Activated CD4-positive, alpha-beta memory T cell treated with anti-CD3 and anti-CD28 coated beads for 36 hours (primary cell): Measurements from ENCODE around the gene CCDC146. TPM values are rescaled to one million over a fixed set of nuclear protein-coding genes. Genes with fewer than 3 reads are reported as not detected.
"Not testable (repeated sequence)": the region's sequence is repeated elsewhere in the genome, so short reads cannot be mapped to it uniquely, and the experiment has no call there.

Experiments
- CTCF ChIA-PET: fragments of 350-600 bp; sonication (Branson Sonifier 250); formaldehyde crosslinking; loops from one replicate; lab custom pipeline; 2021; ENCODE audit warnings: antibody characterized with exemption, inconsistent platforms; lab: Charles Lee
- POLR2A ChIA-PET: fragments of 350-600 bp; sonication (Branson Sonifier 250); formaldehyde crosslinking; loops from one replicate; lab custom pipeline; 2021; ENCODE audit warnings: antibody characterized with exemption; lab: Charles Lee
- DNase-seq: peaks from one replicate; pipeline ENCODE4 v3.0.0-alpha.2; 2020
- H3K27ac Mint-ChIP-seq: one replicate; pipeline ENCODE4 v1.8.0; 2021; ENCODE audit warnings: mixed read lengths
- H3K27me3 Mint-ChIP-seq: one replicate; pipeline ENCODE4 v1.8.0; 2021; ENCODE audit warnings: mixed read lengths
- H3K36me3 Mint-ChIP-seq: one replicate; pipeline ENCODE4 v1.8.0; 2021; ENCODE audit warnings: mixed read lengths
- H3K4me1 Mint-ChIP-seq: one replicate; pipeline ENCODE4 v1.8.0; 2021; ENCODE audit warnings: low read depth, mixed read lengths
- H3K4me3 Mint-ChIP-seq: one replicate; pipeline ENCODE4 v1.8.0; 2021; ENCODE audit warnings: mild to moderate bottlenecking, mixed read lengths
- H3K9me3 Mint-ChIP-seq: one replicate; pipeline ENCODE4 v1.8.0; 2021; ENCODE audit warnings: mixed read lengths
- intact Hi-C: fragments of 100-400 bp; cut with micrococcal nuclease; formaldehyde crosslinking; loops from one replicate; pipeline ENCODE4 v1.15.1; 2023
- total RNA-seq, 2 experiments: library from RNA; stranded (reverse); gene quantifications; one replicate each; pipeline ENCODE4 v1.2.3, GENCODE V29; 2021

The CCDC146 gene
- total RNA-seq, 2 experiments from 2014 or later = 1.0 to 1.8 TPM

GRCh38 chr7:77155601-77156377 lies 33.4 kb downstream of the CCDC146 start:
- H3K27me3 Mint-ChIP-seq, H3K27ac Mint-ChIP-seq, H3K9me3 Mint-ChIP-seq, H3K4me3 Mint-ChIP-seq, CTCF ChIA-PET, POLR2A ChIA-PET, H3K36me3 Mint-ChIP-seq: not testable (repeated sequence)
- H3K4me1 Mint-ChIP-seq = peaks cover 20% of the 10 kb centered on the region
- peak; percentile 55 for DNase-seq
- intact Hi-C loops = loop anchor here (5.0 kb wide), 1 partner anchor 112 kb away; no protein-coding TSS in a partner anchor

DNA sequence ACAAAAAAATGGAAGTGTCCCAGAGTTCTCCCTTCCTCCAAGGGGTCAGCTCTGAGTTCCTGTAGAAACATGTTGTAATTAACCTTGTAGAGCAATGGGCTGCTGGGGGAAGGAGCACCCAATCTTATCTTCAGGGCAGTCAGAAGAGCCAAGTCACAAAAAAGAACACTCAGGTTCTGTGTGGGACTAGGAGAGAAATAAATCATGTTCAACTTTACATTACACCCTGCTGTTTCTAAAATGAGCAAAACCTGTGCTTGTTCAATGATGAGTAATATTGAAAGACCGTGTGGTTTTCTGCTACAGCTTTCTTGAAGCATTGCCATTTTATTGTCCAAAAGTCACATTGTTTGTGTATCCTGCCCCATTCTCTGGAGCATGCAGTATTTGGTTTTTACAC lies 34.6 kb downstream of the CCDC146 start:
- H3K36me3 Mint-ChIP-seq, H3K27me3 Mint-ChIP-seq, CTCF ChIA-PET, POLR2A ChIA-PET, DNase-seq, H3K27ac Mint-ChIP-seq, H3K9me3 Mint-ChIP-seq, H3K4me3 Mint-ChIP-seq: not testable (repeated sequence)
- H3K4me1 Mint-ChIP-seq = peaks cover 20% of the 10 kb centered on the region
- intact Hi-C loops = loop anchor here (5.0 kb wide), 1 partner anchor 110 kb away; no protein-coding TSS in a partner anchor

GRCh38 chr7:77157446-77157845 lies 35.0 kb downstream of the CCDC146 start:
- ChIA-PET POLR2A (no interaction called here), CTCF (no interaction called here)
- intact Hi-C loops = loop anchor here (5.0 kb wide), 1 partner anchor 110 kb away; no protein-coding TSS in a partner anchor
- Mint-ChIP-seq H3K9me3 (no peaks in the 10 kb centered on the region), H3K4me1 (peaks cover 20% of the 10 kb centered on the region), H3K27me3 (no peaks in the 10 kb centered on the region), H3K36me3 (no peaks in the 10 kb centered on the region), H3K4me3 (no peak overlapping the region), H3K27ac (no peak overlapping the region)
- peak; percentile 9 for DNase-seq

DNA sequence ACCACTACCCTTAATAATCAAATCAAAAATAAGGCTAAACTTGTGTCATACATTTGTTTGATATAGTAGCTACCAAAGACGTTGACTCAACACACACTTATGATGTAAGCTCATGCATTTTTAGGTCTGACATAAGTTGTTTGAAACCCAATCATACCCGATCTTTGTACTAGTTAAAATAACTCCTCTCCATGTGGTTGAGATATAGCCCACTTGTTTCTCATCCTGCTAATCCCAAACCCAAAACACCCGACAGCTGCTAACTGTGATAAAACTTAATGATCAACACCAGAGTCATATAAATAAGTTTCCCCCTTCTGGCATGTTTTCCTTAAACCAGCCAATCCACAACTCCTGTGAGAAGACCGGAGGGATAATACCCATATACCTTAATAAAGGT lies 48.7 kb downstream of the CCDC146 start:
- POLR2A ChIA-PET, H3K27ac Mint-ChIP-seq, H3K9me3 Mint-ChIP-seq, DNase-seq, intact Hi-C loops, H3K36me3 Mint-ChIP-seq, H3K27me3 Mint-ChIP-seq, H3K4me3 Mint-ChIP-seq, CTCF ChIA-PET, H3K4me1 Mint-ChIP-seq: not testable (repeated sequence)

GRCh38 chr7:77172437-77173172 lies 50.2 kb downstream of the CCDC146 start:
- H3K4me1 Mint-ChIP-seq, H3K9me3 Mint-ChIP-seq, CTCF ChIA-PET, H3K4me3 Mint-ChIP-seq, intact Hi-C loops, DNase-seq, H3K27ac Mint-ChIP-seq, H3K36me3 Mint-ChIP-seq, H3K27me3 Mint-ChIP-seq, POLR2A ChIA-PET: not testable (repeated sequence)

- DNase-seq, intact Hi-C loops, CTCF ChIA-PET, H3K4me1 Mint-ChIP-seq, POLR2A ChIA-PET, H3K36me3 Mint-ChIP-seq, H3K27me3 Mint-ChIP-seq, H3K27ac Mint-ChIP-seq, H3K9me3 Mint-ChIP-seq, H3K4me3 Mint-ChIP-seq: not testable (repeated sequence)
These were observed 52.0 kb downstream of the CCDC146 start for GRCh38 chr7:77174418-77174817.

DNA sequence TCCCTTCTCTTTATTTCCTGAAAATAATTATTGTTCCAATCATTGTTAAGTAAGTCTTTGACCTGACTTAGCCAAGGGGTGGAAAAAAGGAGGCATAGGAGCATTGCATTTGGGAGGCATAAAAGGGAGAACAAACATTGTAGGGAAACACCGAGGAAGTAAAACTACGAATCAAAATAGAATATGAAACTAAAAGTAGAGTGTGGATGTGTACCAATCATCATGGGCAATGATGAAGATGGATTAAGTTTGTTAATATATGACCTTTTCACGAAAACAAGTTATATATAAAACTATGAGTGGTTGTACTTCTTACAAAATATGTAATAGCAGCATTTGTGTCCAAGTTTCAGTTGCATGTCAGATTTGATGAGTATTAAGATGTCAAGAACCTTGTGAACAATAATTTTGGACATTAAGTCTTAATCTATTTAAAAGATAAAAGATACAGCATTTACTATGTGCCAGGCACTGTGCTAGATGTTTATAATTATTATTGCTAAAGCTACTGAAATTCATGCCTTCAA lies 52.9 kb downstream of the CCDC146 start:
- DNase-seq, POLR2A ChIA-PET, H3K36me3 Mint-ChIP-seq, intact Hi-C loops, CTCF ChIA-PET, H3K9me3 Mint-ChIP-seq, H3K4me3 Mint-ChIP-seq, H3K27me3 Mint-ChIP-seq, H3K4me1 Mint-ChIP-seq, H3K27ac Mint-ChIP-seq: not testable (repeated sequence)

DNA sequence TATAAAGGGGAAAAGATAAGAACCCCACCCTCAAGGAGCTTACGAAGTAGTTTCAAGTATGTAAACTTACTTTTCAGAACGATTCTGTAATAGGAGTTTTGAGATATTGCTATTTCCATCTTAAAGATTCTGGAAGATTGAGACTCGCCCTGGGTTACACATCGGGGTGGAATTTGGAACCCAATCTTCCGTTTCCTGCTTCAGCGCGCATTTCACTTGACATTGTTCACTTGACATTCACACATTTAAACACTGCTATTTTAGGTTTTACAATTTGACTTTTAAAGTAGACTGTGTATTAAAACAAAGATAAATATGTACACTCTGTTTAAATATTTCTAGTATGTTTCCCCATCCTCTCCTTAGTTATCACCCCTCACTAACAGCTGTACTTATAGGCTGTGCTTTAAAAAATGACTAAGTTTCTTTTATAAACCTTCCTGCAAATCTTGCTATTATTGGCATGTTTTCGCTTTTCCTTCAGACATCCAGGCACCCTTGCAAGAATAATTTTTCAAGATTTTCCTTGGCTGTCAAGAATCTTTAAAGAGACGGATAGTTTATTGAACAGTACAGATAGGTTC lies 55.0 kb downstream of the CCDC146 start:
- H3K36me3 Mint-ChIP-seq, H3K27ac Mint-ChIP-seq, DNase-seq, POLR2A ChIA-PET, H3K4me3 Mint-ChIP-seq, H3K9me3 Mint-ChIP-seq, CTCF ChIA-PET, intact Hi-C loops, H3K27me3 Mint-ChIP-seq, H3K4me1 Mint-ChIP-seq: not testable (repeated sequence)

- intact Hi-C loops, H3K36me3 Mint-ChIP-seq, H3K27me3 Mint-ChIP-seq, H3K27ac Mint-ChIP-seq, DNase-seq, CTCF ChIA-PET, H3K9me3 Mint-ChIP-seq, POLR2A ChIA-PET, H3K4me1 Mint-ChIP-seq, H3K4me3 Mint-ChIP-seq: not testable (repeated sequence)
These were observed 55.6 kb downstream of the CCDC146 start for GRCh38 chr7:77178024-77178423.

DNA sequence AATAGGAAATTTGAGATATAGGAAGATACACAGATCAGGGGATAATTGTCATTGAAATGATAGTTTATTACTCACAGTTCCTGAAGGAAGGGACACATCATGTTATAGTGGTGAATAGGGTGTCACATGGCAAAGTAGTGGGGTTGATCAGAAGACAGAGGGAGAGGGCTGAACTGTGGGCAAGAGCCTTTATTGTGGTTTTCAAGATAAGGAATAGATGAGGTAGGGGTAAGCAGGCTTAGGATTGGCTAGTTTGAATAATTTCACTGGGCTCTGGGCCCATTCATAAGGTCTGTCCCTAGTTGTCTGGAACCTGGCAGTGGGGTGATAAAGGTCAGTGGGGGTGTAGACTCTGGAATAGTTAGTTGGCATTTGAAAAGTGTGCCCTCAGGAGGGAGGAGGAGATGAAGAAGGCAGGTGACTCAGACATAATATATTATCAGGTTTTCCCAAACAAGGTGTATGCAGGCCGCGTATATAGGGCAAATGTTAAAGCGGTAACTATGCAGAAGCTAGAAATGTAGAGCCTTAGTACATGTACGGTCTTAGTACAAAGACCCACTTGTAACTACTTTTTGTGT lies 58.7 kb downstream of the CCDC146 start:
- POLR2A ChIA-PET = no interaction called here
- Mint-ChIP-seq H3K4me3 (no peak overlapping the region), H3K27ac (no peak overlapping the region), H3K4me1 (no peaks in the 10 kb centered on the region), H3K36me3 (no peaks in the 10 kb centered on the region), H3K27me3 (no peaks in the 10 kb centered on the region), H3K9me3 (peaks cover under 1% of the 10 kb centered on the region)
- DNase-seq = no peak
- CTCF ChIA-PET = no interaction called here
- intact Hi-C loops = no loop called here

GRCh38 chr7:77181734-77182133 lies 59.3 kb downstream of the CCDC146 start:
- H3K4me1 Mint-ChIP-seq = no peaks in the 10 kb centered on the region
- intact Hi-C loops = no loop called here
- H3K27me3 Mint-ChIP-seq = no peaks in the 10 kb centered on the region
- H3K9me3 Mint-ChIP-seq = peaks cover 2% of the 10 kb centered on the region
- DNase-seq = no peak
- POLR2A ChIA-PET = no interaction called here
- no peaks in the 10 kb centered on the region for H3K36me3 Mint-ChIP-seq
- no peak overlapping the region for H3K27ac Mint-ChIP-seq
- CTCF ChIA-PET = interaction anchor here (0.6 kb wide), 1 partner anchor 469 kb away, joined by 3 read pairs; no protein-coding TSS in a partner anchor
- no peak overlapping the region for H3K4me3 Mint-ChIP-seq

DNA sequence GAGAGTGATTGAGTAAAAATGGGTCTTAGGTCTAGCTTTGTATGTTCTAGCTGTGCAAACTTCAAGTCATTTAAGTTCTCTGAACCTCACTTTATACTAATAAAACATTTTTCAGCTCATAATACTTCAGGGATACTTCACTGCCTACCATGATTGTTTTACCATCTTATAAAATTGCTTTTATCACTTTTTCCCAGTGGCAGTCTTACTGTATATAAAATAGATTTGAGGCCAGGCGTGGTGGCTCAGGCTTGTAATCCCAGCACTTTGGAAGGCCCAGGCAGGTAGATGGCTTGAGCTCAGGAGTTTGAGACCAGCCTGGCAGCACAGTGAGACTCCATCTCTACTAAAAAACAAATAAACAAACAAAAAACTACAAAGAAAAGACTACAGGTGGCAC lies 59.8 kb downstream of the CCDC146 start:
- ChIA-PET CTCF (interaction anchor here (0.6 kb wide), 1 partner anchor 469 kb away, joined by 3 read pairs; no protein-coding TSS in a partner anchor), POLR2A (no interaction called here)
- Mint-ChIP-seq H3K4me1 (no peaks in the 10 kb centered on the region), H3K4me3 (no peak overlapping the region), H3K27me3 (no peaks in the 10 kb centered on the region), H3K9me3 (peaks cover 2% of the 10 kb centered on the region), H3K36me3 (no peaks in the 10 kb centered on the region), H3K27ac (no peak overlapping the region)
- intact Hi-C loops = no loop called here
- DNase-seq = no peak
